ENCODE data around the gene USF2. TPM values are rescaled to one million over a fixed set of nuclear protein-coding genes. Genes with fewer than 3 reads are reported as not detected.

USF2 gene
- total and polyA plus RNA-seq, 10 of the 15 experiments (the other 5 are each of a cell fraction or from before 2014, with no cell fraction given) = 0.56 to 157 (median 65.5) TPM

DNA sequence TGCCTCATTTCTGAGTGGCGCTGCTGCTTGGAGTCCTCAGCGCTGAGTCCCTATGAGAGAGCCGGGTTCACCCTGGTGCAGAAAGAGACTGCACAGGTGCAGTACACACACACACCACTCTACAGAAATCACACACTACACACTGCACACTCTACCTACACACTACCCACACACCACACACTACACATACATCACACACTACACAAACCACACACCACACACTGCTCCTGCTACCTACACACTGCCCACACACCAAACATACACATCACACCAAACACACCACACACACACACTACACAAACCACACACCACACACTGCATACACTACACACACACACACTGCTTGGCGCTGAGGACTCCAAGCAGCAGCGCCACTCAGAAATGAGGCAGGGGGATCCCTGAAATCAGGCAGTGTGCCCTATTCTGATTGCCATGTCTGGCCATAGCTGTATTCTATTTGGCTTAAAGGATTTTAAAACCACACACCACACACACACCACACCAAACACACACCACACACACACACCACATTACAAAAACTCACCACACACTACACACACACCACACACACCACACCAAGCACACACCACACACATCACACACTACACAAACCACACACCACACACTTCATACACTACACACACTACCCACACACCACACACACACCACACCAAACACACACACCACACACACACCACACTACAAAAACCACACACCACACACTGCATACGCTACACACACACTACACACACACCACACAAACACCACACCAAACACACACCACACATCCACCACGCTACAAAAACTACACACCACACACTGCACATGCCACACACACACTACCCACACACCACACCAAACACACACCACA is 28.1 kb downstream of the USF2 start (continued):
- TF ChIP-seq RFX5 (IDR thresholded peaks at IDR 0.05; ENCODE audit: low read depth, low read length) (no peak), DPF2 (IDR thresholded peaks at IDR 0.05) (0 out of 2 replicates have a peak, but pooled peaks have one; percentile 28), FOS (IDR thresholded peaks at IDR 0.05; ENCODE audit: borderline replicate concordance, extremely low read depth, insufficient read length) (no peak), IRF4 (IDR thresholded peaks at IDR 0.05; ENCODE audit: low read depth, low read length) (0 out of 2 replicates have a peak, but pooled peaks have one; percentile 4)
- TF ChIP-seq, protein P1, sequence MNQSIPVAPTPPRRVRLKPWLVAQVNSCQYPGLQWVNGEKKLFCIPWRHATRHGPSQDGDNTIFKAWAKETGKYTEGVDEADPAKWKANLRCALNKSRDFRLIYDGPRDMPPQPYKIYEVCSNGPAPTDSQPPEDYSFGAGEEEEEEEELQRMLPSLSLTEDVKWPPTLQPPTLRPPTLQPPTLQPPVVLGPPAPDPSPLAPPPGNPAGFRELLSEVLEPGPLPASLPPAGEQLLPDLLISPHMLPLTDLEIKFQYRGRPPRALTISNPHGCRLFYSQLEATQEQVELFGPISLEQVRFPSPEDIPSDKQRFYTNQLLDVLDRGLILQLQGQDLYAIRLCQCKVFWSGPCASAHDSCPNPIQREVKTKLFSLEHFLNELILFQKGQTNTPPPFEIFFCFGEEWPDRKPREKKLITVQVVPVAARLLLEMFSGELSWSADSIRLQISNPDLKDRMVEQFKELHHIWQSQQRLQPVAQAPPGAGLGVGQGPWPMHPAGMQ (IDR thresholded peaks at IDR 0.05; ENCODE audit: borderline replicate concordance) = peak; percentile 46; the same call in 1 of the 2 replicates
- TF ChIP-seq, protein P2, sequence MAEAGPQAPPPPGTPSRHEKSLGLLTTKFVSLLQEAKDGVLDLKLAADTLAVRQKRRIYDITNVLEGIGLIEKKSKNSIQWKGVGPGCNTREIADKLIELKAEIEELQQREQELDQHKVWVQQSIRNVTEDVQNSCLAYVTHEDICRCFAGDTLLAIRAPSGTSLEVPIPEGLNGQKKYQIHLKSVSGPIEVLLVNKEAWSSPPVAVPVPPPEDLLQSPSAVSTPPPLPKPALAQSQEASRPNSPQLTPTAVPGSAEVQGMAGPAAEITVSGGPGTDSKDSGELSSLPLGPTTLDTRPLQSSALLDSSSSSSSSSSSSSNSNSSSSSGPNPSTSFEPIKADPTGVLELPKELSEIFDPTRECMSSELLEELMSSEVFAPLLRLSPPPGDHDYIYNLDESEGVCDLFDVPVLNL (IDR thresholded peaks at IDR 0.05; ENCODE audit: low read depth, low read length) = no peak

DNA sequence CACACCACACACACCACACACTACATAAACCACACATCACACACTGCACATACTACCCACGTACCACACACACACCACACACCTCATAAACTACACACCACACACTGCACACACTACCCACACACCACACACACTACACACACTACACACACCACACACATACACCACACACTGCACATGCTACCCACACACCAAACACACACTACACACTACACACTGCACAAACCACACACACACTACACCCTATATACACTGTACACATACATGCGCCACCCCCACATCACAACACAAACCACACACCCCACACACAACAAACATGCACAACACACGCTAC is 28.7 kb downstream of the USF2 start:
- no peak for ATAC-seq
- peaks cover 26% of the 10 kb centered on the region for H3K4me1 ChIP-seq (ENCODE audit: control insufficient read depth, insufficient read depth, low read length)
- H3K9ac ChIP-seq (ENCODE audit: control insufficient read depth, insufficient read depth, low read length) = no peak overlapping the region
- no peak overlapping the region for H3K27ac ChIP-seq (ENCODE audit: control insufficient read depth, insufficient read depth)
- H3K4me3 ChIP-seq = no peak overlapping the region
- H3K9me3 ChIP-seq (replicated peaks; ENCODE audit: control insufficient read depth, insufficient read depth, low read length) = no peaks in the 10 kb centered on the region
- in situ Hi-C loops (cut with MboI) (no loop called here), intact Hi-C loops (cut with micrococcal nuclease; ENCODE audit: unreplicated experiment) (no loop called here)
- no peak overlapping the region for H2AFZ ChIP-seq (ENCODE audit: control insufficient read depth, low read depth, low read length)
- H4K20me1 ChIP-seq (ENCODE audit: control insufficient read depth, insufficient read depth) = no peaks in the 10 kb centered on the region
- CTCF ChIA-PET = interaction anchor here (0.6 kb wide), 1 partner anchor 121 kb away, joined by 3 read pairs; no protein-coding TSS in a partner anchor
- SMC1A ChIA-PET (ENCODE audit: uncharacterized antibody, unreplicated experiment) = no interaction called here
- POLR2A ChIA-PET = interaction anchor here (1.9 kb wide), 1 partner anchor 36 kb away, joined by 5 read pairs; no protein-coding TSS in a partner anchor
- DNase-seq (ENCODE audit: low read depth, low spot score) = no peak
- no peaks in the 10 kb centered on the region for H3K27me3 ChIP-seq (replicated peaks in 1 of 2; ENCODE audit: control insufficient read depth in 2 of 2, insufficient read depth in 2 of 2, low read length in 1 of 2)
- H3K4me2 ChIP-seq (ENCODE audit: control insufficient read depth, insufficient read depth) = no peak overlapping the region
- 87% methylated on average over 3 of the region's 3 CpGs for WGBS (ENCODE audit: insufficient coverage, insufficient replicate concordance, low lambda C conversion rate, missing lambda C conversion rate)
- H3K79me2 ChIP-seq (ENCODE audit: control insufficient read depth, insufficient read depth, low read length) = no peaks in the 10 kb centered on the region
- no peaks in the 10 kb centered on the region for H3K36me3 ChIP-seq (ENCODE audit: control insufficient read depth in 2 of 2, insufficient read depth in 2 of 2, low read length in 1 of 2)
- FAIRE-seq = no peak
- TF ChIP-seq, protein P3, sequence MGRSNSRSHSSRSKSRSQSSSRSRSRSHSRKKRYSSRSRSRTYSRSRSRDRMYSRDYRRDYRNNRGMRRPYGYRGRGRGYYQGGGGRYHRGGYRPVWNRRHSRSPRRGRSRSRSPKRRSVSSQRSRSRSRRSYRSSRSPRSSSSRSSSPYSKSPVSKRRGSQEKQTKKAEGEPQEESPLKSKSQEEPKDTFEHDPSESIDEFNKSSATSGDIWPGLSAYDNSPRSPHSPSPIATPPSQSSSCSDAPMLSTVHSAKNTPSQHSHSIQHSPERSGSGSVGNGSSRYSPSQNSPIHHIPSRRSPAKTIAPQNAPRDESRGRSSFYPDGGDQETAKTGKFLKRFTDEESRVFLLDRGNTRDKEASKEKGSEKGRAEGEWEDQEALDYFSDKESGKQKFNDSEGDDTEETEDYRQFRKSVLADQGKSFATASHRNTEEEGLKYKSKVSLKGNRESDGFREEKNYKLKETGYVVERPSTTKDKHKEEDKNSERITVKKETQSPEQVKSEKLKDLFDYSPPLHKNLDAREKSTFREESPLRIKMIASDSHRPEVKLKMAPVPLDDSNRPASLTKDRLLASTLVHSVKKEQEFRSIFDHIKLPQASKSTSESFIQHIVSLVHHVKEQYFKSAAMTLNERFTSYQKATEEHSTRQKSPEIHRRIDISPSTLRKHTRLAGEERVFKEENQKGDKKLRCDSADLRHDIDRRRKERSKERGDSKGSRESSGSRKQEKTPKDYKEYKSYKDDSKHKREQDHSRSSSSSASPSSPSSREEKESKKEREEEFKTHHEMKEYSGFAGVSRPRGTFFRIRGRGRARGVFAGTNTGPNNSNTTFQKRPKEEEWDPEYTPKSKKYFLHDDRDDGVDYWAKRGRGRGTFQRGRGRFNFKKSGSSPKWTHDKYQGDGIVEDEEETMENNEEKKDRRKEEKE (IDR thresholded peaks at IDR 0.05) = no peak
- TF ChIP-seq RAD21 (IDR thresholded peaks at IDR 0.05; ENCODE audit: insufficient read depth, low read depth, low read length) = no peak
- TF ChIP-seq, protein P4, sequence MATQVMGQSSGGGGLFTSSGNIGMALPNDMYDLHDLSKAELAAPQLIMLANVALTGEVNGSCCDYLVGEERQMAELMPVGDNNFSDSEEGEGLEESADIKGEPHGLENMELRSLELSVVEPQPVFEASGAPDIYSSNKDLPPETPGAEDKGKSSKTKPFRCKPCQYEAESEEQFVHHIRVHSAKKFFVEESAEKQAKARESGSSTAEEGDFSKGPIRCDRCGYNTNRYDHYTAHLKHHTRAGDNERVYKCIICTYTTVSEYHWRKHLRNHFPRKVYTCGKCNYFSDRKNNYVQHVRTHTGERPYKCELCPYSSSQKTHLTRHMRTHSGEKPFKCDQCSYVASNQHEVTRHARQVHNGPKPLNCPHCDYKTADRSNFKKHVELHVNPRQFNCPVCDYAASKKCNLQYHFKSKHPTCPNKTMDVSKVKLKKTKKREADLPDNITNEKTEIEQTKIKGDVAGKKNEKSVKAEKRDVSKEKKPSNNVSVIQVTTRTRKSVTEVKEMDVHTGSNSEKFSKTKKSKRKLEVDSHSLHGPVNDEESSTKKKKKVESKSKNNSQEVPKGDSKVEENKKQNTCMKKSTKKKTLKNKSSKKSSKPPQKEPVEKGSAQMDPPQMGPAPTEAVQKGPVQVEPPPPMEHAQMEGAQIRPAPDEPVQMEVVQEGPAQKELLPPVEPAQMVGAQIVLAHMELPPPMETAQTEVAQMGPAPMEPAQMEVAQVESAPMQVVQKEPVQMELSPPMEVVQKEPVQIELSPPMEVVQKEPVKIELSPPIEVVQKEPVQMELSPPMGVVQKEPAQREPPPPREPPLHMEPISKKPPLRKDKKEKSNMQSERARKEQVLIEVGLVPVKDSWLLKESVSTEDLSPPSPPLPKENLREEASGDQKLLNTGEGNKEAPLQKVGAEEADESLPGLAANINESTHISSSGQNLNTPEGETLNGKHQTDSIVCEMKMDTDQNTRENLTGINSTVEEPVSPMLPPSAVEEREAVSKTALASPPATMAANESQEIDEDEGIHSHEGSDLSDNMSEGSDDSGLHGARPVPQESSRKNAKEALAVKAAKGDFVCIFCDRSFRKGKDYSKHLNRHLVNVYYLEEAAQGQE (IDR thresholded peaks at IDR 0.05; ENCODE audit: low read depth, low read length) = no peak
- peak; percentile 42 for TF ChIP-seq NR2C2 (IDR thresholded peaks at IDR 0.05; ENCODE audit: borderline replicate concordance, control insufficient read depth, insufficient read length, low read depth)
- peak; percentile 28; the same call in 1 of the 2 replicates for TF ChIP-seq CHD4 (IDR thresholded peaks at IDR 0.05)
- no peak for TF ChIP-seq NFYA (IDR thresholded peaks at IDR 0.05; ENCODE audit: borderline replicate concordance, low read depth, low read length)
- RAD21 ChIA-PET (ENCODE audit: unreplicated experiment) = no interaction called here
- no TSS peak for BruUV-seq (replicated peaks)
